Hypothalamus (tissue), 51 donors: Measurements from ENCODE around the gene CNTRL.
A peak's percentile ranks its signal among the peaks of the same experiment; 100 is the strongest.
"Not testable (repeated sequence)": the region's sequence is repeated elsewhere in the genome, so short reads cannot be mapped to it uniquely, and the experiment has no call there.

Experiments
- DNase-seq, 51 donors: peaks; one replicate each; lab custom pipeline; 2025; lab: John Stamatoyannopoulos, UW

CNTRL gene, protein sequence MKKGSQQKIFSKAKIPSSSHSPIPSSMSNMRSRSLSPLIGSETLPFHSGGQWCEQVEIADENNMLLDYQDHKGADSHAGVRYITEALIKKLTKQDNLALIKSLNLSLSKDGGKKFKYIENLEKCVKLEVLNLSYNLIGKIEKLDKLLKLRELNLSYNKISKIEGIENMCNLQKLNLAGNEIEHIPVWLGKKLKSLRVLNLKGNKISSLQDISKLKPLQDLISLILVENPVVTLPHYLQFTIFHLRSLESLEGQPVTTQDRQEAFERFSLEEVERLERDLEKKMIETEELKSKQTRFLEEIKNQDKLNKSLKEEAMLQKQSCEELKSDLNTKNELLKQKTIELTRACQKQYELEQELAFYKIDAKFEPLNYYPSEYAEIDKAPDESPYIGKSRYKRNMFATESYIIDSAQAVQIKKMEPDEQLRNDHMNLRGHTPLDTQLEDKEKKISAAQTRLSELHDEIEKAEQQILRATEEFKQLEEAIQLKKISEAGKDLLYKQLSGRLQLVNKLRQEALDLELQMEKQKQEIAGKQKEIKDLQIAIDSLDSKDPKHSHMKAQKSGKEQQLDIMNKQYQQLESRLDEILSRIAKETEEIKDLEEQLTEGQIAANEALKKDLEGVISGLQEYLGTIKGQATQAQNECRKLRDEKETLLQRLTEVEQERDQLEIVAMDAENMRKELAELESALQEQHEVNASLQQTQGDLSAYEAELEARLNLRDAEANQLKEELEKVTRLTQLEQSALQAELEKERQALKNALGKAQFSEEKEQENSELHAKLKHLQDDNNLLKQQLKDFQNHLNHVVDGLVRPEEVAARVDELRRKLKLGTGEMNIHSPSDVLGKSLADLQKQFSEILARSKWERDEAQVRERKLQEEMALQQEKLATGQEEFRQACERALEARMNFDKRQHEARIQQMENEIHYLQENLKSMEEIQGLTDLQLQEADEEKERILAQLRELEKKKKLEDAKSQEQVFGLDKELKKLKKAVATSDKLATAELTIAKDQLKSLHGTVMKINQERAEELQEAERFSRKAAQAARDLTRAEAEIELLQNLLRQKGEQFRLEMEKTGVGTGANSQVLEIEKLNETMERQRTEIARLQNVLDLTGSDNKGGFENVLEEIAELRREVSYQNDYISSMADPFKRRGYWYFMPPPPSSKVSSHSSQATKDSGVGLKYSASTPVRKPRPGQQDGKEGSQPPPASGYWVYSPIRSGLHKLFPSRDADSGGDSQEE (N-terminal part only)

DNA sequence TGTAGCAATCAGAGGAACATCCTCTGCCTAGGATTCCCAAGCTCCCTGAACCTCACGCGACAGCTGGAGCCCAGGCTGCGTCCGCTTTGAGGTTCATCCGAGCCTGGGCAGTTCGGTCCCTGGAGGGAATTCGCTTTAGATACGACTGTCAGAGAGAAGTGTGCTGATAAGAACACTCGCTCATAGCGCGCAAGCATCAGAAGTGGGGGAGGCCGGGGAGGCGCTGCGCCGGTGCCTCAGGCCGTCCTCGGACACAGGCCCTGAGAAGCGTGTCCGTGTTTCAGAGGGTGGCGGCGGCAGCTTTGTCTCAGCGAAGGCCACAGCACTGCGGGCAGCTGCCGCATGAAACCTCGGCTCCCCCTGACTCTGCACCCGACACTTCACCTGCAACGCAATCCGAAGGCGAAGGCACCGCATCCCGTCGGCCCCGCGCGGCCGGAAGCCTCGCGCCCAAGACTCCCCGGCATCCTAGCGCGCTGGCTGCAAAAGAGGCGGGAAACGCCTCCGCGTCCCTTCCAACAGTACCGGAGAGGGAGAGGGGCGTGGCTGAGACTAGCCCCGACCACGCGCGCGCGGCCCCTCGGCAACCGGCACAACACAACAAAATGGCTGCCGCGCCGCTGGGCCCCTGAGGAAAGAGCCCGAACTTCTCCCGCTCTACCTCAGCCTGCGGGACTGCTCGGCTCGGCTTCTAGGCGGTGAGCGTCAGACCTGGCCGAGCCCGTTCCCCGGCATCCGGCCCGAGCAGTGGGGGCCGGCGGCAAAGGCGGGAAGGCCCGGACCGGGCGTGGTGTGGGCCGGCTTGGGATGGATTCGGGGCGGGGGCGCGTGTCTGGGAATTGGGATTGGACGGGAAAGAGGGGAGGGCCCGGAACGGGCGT, at the start of gene CNTRL:
TSS of gene CNTRL (plus strand) at position 586 of the 881 bp plus-strand sequence. CDS start 13,372 bp downstream, outside the sequence.
- peak; percentile 40 to 94 (median 80) for DNase-seq

DNA sequence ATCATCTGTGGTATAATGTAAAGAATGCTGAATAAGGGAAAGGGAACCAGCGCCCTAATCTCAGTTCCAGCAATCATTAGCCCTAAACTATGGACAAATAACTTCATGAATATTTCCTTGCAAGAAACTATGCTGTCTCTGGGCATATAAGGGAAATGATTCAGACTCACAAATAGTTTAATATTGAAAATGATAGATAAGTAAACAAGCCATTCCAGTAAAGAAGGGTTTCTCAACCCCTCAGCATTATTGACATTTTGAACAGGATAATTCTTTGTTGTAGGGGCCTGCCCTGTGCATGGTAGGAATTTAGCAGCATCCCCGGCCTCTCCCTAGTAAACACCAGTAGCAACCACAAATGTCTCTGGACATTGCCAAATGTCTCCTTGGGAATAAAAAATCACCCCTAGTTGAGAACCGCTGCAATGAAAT, 48.5 kb upstream of the CNTRL start:
- DNase-seq, result no peak

DNA sequence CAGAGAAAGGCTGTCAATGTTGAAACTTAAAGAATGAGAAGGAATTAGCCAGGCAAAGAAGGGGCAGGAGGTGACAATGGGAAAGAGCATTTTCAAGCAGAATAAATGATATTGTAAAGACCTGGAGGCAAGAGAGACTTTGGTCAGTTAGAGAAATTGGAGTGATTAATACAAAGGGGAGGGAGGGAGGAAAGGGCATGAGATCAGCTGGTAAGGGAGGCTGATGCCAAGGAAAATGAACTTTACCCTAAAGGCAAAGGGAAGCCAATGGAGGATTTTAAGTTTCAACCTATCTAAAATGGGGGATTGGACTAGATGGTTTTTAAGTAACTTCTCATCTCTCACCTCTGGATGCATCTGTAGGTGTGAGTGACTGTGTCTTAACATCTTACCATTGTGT, 48.0 kb upstream of the CNTRL start:
- no peak for DNase-seq

DNA sequence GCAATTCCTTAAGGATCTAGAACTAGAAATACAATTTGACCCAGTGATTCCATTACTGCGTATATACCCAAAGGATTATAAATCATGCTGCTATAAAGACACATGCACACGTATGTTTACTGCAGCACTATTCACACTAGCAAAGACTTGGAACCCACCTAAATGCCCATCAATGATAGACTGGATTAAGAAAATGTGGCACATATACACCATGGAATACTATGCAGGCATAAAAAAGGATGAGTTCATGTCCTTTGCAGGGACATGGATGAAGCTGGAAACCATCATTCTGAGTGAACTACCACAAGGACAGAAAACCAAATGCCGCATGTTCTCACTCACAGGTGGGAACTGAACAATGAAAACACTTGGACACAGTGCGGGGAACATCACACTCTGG, 46.5 kb upstream of the CNTRL start:
- DNase-seq, result not testable (repeated sequence)

DNA sequence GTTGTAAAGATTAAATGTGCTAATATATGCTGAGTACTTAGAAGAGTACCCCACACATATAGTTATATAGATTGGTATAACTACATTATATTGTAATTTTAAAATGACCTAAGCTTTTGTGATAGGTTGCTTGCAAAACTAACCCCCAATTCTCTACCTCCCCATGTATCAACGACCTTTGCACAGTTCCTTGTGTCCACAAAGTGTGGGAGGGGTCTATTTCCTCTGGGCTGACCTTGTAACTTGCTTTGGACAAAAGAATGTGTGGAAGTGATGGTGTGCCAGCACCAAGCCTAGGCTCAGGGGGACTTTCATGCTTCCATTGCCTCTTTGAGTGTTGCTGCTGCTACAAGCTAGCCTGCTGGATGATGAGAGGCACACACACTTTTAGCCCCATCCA, 45.3 kb upstream of the CNTRL start:
- DNase-seq, result no peak

DNA sequence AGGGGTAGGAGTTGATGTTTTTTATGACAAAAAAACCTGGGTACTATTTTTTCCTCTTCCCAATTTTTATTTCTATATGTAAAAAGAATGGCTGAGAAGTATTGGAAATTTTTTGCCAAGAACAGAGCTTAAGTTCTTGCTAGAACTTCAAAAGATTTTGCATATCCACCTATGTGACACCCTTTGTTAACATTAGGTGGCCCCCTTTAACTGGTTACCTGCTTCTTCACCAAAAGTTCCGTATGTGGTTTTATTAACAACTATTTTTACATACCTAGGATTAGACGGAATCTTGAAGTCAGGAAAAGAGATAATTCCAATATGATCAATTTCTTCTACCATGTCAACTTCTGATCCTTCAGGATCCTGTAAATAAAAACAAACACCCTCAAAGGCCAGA, 40.2 kb upstream of the CNTRL start:
- DNase-seq, result no peak

DNA sequence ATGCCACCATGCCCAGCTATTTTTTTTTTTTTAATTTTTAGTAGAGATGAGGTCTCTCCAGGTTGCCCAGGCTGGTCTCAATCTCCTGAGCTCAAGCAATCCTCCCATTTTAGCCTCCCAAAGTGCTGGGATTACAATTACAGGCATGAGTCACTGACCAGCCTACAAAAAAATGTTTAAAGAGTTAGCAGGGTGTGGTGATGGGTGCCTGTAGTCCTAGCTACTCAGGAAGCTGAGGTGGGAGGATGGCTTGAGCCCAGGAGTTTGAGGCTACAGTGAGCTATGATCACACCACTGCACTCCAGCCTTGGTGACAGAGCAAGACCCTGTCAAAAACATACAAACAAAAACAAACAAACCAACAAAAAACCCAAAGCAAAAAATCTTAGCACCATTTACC, 39.0 kb upstream of the CNTRL start:
- not testable (repeated sequence) for DNase-seq

DNA sequence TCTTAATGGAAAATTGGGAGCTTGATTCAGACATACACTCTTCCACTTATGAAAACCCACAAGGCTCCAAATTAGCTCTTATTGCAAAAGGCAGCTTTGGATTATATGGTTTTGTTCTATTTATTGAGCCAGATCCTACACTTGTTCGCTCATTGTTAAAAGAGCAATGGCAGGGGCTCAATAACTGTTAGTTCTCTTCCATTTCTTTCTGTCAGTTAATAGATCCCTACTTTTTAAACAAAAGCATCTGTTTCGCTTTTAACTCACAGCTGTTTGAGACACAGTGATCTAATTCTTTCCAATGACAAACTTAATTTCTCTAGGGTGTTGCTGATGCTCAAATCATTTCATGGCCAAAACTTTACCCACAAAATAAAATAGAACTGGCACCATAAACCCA, 36.4 kb upstream of the CNTRL start:
- no peak for DNase-seq

DNA sequence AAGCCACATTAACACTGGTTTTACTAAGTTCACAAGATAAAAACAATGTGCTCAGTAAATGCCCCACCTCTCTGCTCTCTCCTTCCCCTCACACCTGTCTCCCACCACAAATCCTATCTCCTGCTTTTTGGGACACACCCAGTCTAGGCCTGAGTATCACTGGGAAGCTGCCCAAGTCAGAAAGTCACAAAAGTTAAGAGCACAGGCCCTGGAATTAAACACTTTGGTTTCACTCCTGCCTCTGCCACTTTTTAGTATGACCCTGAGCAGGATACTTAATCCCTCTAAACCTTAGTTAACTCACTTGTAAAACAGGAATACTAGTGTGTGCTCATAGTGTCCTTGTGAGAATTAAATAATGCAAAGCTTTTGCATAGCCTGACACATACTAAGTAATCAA, 36.0 kb upstream of the CNTRL start:
- no peak for DNase-seq

DNA sequence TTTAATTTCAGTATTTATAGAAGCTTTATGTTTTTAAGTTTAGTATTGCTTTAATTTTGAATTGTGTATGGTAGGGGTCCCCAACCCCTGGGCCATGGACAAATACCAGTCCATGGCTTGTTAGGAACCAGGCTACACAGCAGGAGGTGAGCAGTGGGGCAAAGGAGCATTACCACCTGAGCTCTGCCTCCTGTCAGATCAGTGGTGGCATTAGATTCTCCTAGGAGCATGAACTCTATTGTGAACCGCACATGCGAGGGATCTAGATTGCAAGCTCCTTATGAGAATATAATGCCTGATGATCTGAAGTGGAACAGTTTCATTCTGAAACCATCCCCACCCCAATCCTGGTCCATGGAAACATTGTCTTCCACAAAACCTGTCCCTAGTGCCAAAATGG, 26.6 kb upstream of the CNTRL start:
- no peak for DNase-seq

DNA sequence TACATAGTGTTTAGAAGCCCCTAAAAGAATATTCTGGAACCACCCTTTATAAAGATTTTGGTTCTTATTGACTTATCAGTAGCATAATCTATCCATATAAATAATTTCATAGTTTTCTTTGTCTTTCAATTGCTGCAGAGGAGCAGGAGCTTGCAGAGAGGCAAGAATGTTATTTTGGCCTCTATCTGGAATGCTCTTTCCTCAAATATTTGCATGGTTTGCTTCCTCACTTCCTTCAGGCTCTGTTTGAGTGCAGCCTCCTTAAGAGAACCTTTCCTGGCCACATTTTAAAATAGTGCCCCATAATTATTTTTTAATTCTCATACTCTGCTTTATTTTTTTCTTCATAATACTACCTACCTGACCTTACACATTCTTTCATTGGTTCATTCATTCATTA, 26.1 kb upstream of the CNTRL start:
- no peak for DNase-seq

DNA sequence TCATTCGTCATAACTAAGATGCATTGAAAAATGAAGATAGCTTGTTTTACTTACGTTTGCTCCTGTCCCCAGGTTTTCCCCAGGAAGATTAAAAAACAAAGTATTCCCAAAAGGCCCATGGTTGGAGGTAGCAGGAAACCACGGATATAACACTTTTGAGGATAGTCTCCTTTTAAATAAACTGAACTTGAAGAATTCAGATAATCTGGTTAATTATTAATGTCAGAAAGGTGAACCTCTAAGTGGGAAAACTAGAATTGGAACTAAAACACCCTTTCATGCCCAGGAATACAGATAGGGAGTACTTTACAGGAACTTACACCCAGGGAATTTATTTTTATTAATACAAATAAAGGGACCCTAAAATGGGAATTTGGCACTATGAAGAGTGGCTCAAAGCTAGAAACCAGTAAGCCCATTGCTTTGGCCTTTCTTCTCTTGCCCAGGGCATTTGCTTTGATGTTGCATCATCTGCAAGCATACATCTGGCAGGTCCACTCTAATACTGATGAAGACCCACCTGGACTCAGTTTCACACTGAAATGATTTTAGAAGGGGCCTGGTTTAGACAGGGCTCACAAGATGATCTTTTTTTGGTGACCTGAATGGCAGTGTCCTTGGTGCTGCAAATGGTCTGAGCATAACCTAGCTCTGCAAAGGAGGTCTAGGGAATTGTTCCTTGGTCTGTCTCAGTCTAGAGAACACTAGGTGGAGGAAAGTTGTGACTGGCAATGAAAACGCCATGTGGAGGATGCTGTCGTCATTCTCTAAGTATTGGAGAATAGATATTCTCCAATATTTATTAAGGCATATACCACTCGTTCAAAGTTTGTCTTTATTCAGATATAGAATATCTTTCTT, 24.4 kb upstream of the CNTRL start, which contains the start of gene C5:
TSS of gene C5 (minus strand) at position 148 of the 861 bp plus-strand sequence. CDS start at position 119, 29 bp downstream.
- DNase-seq, result no peak

DNA sequence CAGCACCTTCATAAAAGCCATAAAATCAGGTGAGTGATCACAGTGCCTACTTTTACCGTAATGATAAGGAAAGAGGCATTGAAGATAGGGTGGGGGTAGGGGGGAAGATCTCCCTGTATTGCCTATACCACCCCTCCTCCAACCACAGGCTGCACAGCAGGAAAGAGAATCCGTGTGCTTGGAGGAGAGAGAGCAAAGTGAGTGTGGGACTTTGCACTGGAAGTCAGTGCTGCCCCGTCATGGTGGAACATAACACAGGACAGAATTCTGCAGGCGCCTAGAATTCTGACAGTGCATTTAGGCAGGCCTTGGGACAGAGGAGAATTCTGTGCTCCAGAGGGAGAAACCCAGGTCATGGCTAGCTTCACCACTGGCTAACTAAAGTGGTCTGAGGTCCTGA, 21.2 kb upstream of the CNTRL start:
- DNase-seq, result no peak

DNA sequence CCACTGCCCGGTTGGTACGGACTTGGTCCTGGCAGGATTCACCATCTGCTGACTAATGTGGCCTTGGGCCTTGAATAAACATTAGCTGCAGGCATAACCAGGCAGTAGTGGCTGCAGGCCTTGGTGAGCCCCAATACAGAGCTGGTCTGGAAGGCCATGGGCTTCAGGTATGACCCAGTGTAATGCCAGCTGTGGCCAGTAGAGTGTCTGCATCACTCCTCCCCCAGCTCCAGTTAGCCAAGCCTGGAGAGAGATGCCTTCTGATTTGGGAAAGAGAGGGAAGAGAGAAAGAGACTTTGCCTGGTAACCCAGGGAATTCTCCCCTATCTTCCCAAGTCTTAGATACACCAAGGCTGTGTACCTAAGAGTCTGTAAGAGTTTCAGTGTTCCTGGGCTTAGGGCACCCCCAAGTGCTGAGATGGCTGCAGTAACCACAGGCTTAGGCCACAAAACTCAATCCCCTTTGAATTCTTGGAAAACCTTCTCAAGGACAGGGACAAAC, 19.1 kb upstream of the CNTRL start:
- DNase-seq, result no peak

DNA sequence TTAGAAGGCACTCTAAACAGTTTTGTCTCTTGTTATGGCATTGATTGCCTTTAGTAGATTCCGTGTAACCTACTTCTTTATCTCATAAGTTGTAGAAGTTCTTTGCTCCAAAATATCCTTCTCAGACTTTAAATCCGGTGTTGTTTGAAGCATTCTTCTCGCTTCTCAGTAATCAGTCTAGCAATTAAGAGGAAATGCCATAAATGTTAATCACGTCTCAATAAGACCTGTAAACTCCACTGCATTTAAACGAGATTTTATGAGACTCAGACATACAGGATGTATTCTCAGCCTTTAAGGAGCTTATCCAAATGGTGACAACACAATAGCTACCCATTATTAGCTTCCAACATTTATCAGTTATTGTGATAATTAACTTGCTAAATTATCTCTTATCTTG, 16.9 kb upstream of the CNTRL start:
- DNase-seq, result no peak

DNA sequence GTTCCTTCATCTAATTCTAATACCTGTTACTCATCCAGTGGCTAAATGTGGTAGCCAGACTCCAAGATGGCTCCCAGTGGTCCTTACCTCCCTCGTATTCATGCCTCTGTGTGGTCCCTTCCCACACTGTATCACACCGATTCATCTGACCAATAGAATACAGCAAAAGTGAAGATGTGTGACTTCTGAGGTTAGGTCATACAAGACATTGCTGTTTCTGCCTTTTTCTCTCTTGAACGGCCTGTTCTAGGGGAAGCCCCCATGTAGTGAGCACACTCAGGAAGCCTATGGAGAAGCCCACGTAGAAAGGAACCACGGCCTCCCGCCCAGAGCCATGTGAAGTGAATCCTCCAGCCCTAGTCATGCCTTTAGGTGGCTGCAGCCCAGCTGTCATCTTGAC, 15.2 kb upstream of the CNTRL start:
- DNase-seq, result no peak

DNA sequence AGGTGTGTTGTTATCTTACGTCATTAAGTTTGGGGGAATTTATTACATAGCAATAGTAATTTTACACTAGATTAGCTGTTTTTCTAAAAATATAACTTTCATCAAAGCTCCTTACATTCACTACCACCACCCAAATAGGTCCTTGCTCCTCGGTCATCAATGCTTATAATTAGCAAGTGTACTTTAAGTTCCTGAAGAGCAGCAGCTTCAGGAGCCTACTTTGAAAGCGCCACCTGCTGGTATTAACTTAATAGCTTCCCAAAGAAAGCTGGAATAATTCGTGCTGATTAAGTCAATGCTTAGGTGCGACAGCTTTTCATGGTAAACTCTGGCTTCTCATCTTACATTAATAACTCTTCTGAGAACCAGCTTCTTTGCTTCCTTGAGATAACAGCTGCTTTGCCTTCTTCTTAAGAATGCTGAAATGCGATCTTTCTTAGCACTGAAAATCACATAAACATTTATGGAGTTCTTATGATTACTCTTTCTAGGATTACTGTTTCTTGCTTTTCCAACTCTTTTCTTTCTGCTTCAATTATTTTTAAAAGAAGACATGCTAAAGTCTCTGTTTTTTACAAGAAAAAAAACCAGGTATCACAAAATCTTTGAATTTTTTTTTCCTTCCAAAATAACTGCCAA, 14.6 kb upstream of the CNTRL start:
- DNase-seq, result peak in 5 of 51 donors; percentile 5 to 64 (median 7)

DNA sequence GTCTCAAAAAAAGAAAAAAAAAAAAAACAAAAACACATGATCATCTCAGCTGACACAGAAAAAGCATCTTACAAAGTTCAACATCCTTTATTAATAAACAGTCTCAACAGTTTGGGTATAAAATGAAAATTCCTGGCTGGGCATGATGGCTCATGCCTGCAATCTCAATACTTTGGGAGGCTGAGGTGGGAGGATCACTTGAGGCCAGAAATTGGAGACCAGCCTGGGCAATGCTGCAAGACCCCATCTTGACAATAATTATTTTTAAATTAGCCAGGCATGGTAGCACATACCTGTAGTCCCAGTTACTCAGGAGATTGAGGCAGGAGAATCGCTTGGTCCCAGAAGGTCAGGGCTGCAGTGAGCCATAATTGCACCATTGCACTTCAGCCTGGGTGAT, 7.9 kb upstream of the CNTRL start:
- DNase-seq, result no peak
